GM23338 (cell line): Measurements from ENCODE around the gene TYMP.

Experiments used
- CREB1 ChIP-seq: fragments of 250-450 bp; sonication (Bioruptor Pico); IDR thresholded peaks from 2 replicates; pipeline ENCODE4 v1.5.0; 2020; ENCODE audit warnings: low read depth, mild to moderate bottlenecking, moderate library complexity
- CTCF ChIP-seq, 2 experiments: fragments of 200-600 bp in 1 of 2; sonication (generic) in 1 of 2; conservative IDR thresholded peaks; 2 replicates each; pipeline versions ENCODE4 v1.5.1 to v1.6.1; 2016 to 2017; ENCODE audit warnings: antibody characterized with exemption in 2 of 2, low read depth in 2 of 2, mild to moderate bottlenecking in 2 of 2, moderate library complexity in 1 of 2
- POLR2AphosphoS5 ChIP-seq: IDR thresholded peaks from 2 replicates; pipeline ENCODE4 v1.6.1; 2016; ENCODE audit warnings: antibody characterized with exemption, low read depth

- TF ChIP-seq CTCF (conservative IDR thresholded peaks at IDR 0.05; ENCODE audit: low read depth in 2 of 2) (no peak), CREB1 (CRISPR knock-in tag) (no peak), POLR2AphosphoS5 (no peak)
These were observed 23.8 kb downstream of the TYMP start for GRCh38 chr22:50505776-50506610.
